Ovary (tissue), 9 donors: Measurements from ENCODE around the gene ACTL7A. TPM values are rescaled to one million over a fixed set of nuclear protein-coding genes. Genes with fewer than 3 reads are reported as not detected.

ENCODE experiments used
- DNase-seq, 5 donors: peaks; one replicate each; pipeline ENCODE4 v3.0.0-alpha.2; 2019 to 2020
- H3K27ac ChIP-seq, 2 donors: fragments of 200-600 bp; one replicate each; pipeline versions ENCODE4 v1.5.1 to v1.8.0; 2019 to 2022
- H3K27me3 ChIP-seq: fragments of 200-600 bp; one replicate; pipeline ENCODE4 v1.8.0; 2022
- H3K36me3 ChIP-seq: fragments of 200-600 bp; sonication (generic); one replicate; pipeline ENCODE4 v1.5.1; 2019
- H3K4me1 ChIP-seq: one replicate; pipeline ENCODE4 v1.8.1; 2013; ENCODE audit warnings: mild to moderate bottlenecking, moderate library complexity; ENCODE audit not compliant: insufficient read depth
- H3K4me3 ChIP-seq: fragments of 200-600 bp; sonication (generic); one replicate; pipeline ENCODE4 v1.5.1; 2017
- H3K9me3 ChIP-seq, 2 donors: fragments of 200-600 bp in 1 of 2; sonication (generic) in 1 of 2; one replicate each; pipeline versions ENCODE4 v1.5.1 to v1.8.1; 2013 to 2019; ENCODE audit warnings: mild to moderate bottlenecking in 1 of 2, moderate library complexity in 1 of 2
- CTCF ChIP-seq, 3 donors: fragments of 450-650 bp in 2 of 3; fragments of 200-600 bp in 1 of 3; IDR thresholded peaks; one replicate each; pipeline versions ENCODE4 v1.5.1 to v1.8.0; 2016 to 2022; ENCODE audit warnings: antibody characterized with exemption in 3 of 3, mild to moderate bottlenecking in 1 of 3
- EP300 ChIP-seq: sonication (generic); formaldehyde crosslinking; IDR thresholded peaks from one replicate; pipeline ENCODE4 v1.6.1; 2017; ENCODE audit warnings: antibody characterized with exemption
- POLR2A ChIP-seq: fragments of 450-650 bp; IDR thresholded peaks from one replicate; pipeline ENCODE4 v1.6.1; 2017; ENCODE audit warnings: antibody characterized with exemption, mild to moderate bottlenecking, moderate library complexity
- WGBS, 3 donors: extraction: QIAGEN DNeasy Blood & Tissue Kit in 1 of 3; methylation state at CpG; one replicate each; pipeline versions ENCODE4 v1.1.5 to v1.1.7; 2013 to 2017; 5-methylcytosine and 5-hydroxymethylcytosine counted together
- intact Hi-C, 4 donors: fragments of 100-400 bp; cut with DNase I; formaldehyde crosslinking; loops; one replicate each; pipeline versions ENCODE4 v1.11.0 to v1.15.1; 2022 to 2023
- polyA plus RNA-seq, 2 donors: library from polyadenylated mRNA; stranded (reverse); fragments of 200-250 nt in 1 of 2; fragments of 350-450 nt in 1 of 2; fragmentation: Illumina TruSeq in 1 of 2; extraction: RNeasy Lipid Tissue Mini Kit (QIAGEN cat#74804) in 1 of 2; gene quantifications; one replicate each; pipeline ENCODE4 v1.2.3, GENCODE V29; 2013 to 2014
- total RNA-seq, 7 donors: library from RNA; depleted of rRNA in 2 of 7; stranded (reverse); fragments of >200 nt in 2 of 7; fragmentation: NEBNext Ultra II Directional in 3 of 7; extraction: Animal tissue kit (Norgen Biotek cat#: 25700) in 3 of 7; gene quantifications; one replicate each; pipeline versions ENCODE4 v1.1.0 to v1.2.4, GENCODE V29; 2016 to 2023
- donor health status: DM: no; HTN: no; CAD: no; lungs with moderate emphysema.
- donor health status: DM: no; HTN: no; CAD: no.
- donor health status: Bipolar disorder and iron deficiency.
- donor health status: DM: yes; HTN: yes; CAD: no.
- donor health status: DM: no; HTN: no; CAD: no.
- donor health status: DM: yes; HTN: yes; CAD: no.

Gene ACTL7A
- total and polyA plus RNA-seq, 9 donors, result not detected

GRCh38 chr9:108854641-108855528 is 7.2 kb upstream of the ACTL7A start:
- H3K36me3 ChIP-seq, result no peaks in the 10 kb centered on the region
- H3K27me3 ChIP-seq, result no peaks in the 10 kb centered on the region
- intact Hi-C loops, result no loop called here
- peaks cover 2% of the 10 kb centered on the region for H3K4me1 ChIP-seq
- no peaks in the 10 kb centered on the region for H3K9me3 ChIP-seq
- 87 to 94% (median 91%) methylated on average over 43 to 59 of the region's 59 CpGs for whole genome bisulfite sequencing, 3 donors
- H3K4me3 ChIP-seq, result no peak overlapping the region
- no peak overlapping the region for H3K27ac ChIP-seq
- no peak for DNase-seq
- TF ChIP-seq EP300, result no peak
- no peak for TF ChIP-seq POLR2A
- TF ChIP-seq CTCF (IDR thresholded peaks at IDR 0.05), result no peak

GRCh38 chr9:108855529-108855886 is 6.6 kb upstream of the ACTL7A start:
- no peak for DNase-seq
- no peaks in the 10 kb centered on the region for H3K27me3 ChIP-seq
- no peak for TF ChIP-seq EP300
- no peak for TF ChIP-seq CTCF (IDR thresholded peaks at IDR 0.05)
- intact Hi-C loops, result no loop called here
- H3K4me3 ChIP-seq, result no peak overlapping the region
- no peaks in the 10 kb centered on the region for H3K36me3 ChIP-seq
- H3K9me3 ChIP-seq, result no peaks in the 10 kb centered on the region
- 95 to 97% (median 97%) methylated on average over 20 to 25 of the region's 25 CpGs for WGBS, 3 donors
- no peak overlapping the region for H3K27ac ChIP-seq
- peaks cover 2% of the 10 kb centered on the region for H3K4me1 ChIP-seq

GRCh38 chr9:108855888-108856287 is 6.2 kb upstream of the ACTL7A start, which contains the start of gene ACTL7B:
Gene ACTL7B, minus strand, starts transcription at chr9:108855986. Its CDS starts 56 bp downstream, at chr9:108855930.
- H3K4me1 ChIP-seq, result peaks cover 2% of the 10 kb centered on the region
- no peaks in the 10 kb centered on the region for H3K36me3 ChIP-seq
- H3K27ac ChIP-seq, result no peak within 1 kb of the TSS
- TF ChIP-seq EP300 (no peak), POLR2A (no peak), CTCF (IDR thresholded peaks at IDR 0.05) (no peak)
- 80 to 85% (median 85%) methylated on average over 7 of the region's 7 CpGs for WGBS, 3 donors
- intact Hi-C loops, result no loop called here
- no peak for DNase-seq
- no peaks in the 10 kb centered on the region for H3K27me3 ChIP-seq
- H3K9me3 ChIP-seq, result no peaks in the 10 kb centered on the region
- no peak within 1 kb of the TSS for H3K4me3 ChIP-seq

- Histone ChIP-seq H3K4me3 (no peak overlapping the region), H3K9me3 (no peaks in the 10 kb centered on the region), H3K27me3 (no peaks in the 10 kb centered on the region), H3K27ac (no peak overlapping the region), H3K4me1 (no peaks in the 10 kb centered on the region), H3K36me3 (no peaks in the 10 kb centered on the region)
- TF ChIP-seq CTCF (IDR thresholded peaks at IDR 0.05) (no peak), POLR2A (no peak), EP300 (no peak)
- no peak for DNase-seq
- 83 to 91% (median 87%) methylated on average over 6 of the region's 6 CpGs for WGBS, 3 donors
- intact Hi-C loops, result no loop called here
Observed at GRCh38 chr9:108857572-108857971, 4.5 kb upstream of the ACTL7A start.
